Stimulated activated CD4-positive, alpha-beta T cell treated with anti-CD3 and anti-CD28 coated beads, Interleukin-12 subunit alpha, Interleukin-12 subunit beta, amount 100 ng/mL, for 24 hours (primary cell): ENCODE data around the gene CCDC8.
A peak's percentile ranks its signal among the peaks of the same experiment; 100 is the strongest.
"Not testable (repeated sequence)": the region's sequence is repeated elsewhere in the genome, so short reads cannot be mapped to it uniquely, and the experiment has no call there.

Experiments
- DNase-seq, 2 experiments: peaks; one replicate each; pipeline ENCODE4 v3.0.0-alpha.2; 2020; ENCODE audit warnings: low read depth in 2 of 2

The CCDC8 gene

DNA sequence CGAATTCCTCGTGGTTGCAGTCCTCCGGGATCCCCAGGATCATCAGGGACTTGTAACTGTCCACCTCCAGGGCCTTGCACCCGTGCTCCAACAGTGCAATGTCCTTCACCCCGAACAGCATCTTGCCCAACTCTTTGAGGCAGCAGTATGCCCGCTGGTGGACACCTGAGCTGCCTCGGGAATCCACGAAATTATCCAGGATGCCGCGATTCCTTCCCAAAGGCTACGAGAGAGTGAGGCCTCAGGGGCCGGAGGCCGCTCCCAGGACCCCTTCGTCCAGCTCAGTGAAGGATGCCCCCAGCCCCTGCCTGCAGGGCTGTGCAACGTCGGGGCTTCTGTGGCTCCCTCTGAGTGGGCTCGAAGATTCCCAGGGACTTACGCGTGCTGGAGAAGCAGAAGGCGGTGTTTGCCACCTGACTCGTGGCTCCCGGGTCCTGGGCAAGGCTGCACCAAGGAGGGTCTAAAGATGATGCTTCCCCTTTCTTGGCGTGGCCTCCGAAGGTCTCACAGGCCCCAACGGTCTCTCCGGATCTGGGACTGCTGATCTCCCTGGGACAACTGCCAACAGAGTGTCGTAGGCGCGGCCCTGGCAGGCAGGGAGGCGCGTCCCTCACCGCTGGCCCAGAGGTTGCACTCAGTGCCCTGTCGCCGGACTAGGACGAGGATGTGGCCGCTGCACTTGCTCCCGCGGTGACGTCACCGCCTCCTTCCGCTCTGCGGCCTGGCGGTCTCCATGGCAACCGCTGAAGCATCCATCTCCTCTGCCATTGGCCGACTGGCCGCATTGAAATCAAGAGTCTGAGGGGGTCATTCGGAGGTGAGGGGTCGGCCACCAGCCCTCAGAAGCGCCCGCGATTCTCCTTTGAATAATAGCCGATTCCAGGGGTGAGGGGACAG, 15.1 kb upstream of the CCDC8 start, which contains the start of gene PNMA8C:
Gene PNMA8C (minus strand): TSS at position 698 of the 897 bp plus-strand sequence. CDS start 577 bp downstream, at position 121.
- DNase-seq, result peak in 1 of 2 experiments; percentile 45

DNA sequence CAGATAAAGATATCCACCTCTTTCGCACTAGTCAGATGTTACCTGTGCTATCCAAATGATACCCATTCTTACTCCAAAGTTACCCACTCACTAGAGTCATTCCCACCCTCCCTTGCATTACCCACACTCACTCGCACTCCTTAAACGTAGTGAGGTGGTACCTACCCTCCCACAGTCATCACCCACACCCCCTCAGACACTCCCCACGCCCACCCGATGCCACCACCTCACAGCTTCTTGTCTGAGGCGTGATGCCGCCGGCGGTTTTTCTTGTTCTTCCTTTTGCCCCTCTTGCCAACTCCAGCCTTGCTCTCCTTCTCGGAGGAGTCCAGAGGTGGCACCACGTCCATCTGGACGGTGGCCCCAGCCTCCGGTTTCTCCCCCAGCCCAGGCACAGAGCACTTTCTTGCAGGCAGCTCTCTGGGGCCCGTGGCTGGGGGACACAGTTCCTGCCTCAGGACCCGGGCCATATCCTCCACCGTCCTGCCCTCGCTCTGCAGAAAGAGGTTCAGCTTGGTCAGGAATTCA, 14.2 kb upstream of the CCDC8 start:
- no peak for DNase-seq

DNA sequence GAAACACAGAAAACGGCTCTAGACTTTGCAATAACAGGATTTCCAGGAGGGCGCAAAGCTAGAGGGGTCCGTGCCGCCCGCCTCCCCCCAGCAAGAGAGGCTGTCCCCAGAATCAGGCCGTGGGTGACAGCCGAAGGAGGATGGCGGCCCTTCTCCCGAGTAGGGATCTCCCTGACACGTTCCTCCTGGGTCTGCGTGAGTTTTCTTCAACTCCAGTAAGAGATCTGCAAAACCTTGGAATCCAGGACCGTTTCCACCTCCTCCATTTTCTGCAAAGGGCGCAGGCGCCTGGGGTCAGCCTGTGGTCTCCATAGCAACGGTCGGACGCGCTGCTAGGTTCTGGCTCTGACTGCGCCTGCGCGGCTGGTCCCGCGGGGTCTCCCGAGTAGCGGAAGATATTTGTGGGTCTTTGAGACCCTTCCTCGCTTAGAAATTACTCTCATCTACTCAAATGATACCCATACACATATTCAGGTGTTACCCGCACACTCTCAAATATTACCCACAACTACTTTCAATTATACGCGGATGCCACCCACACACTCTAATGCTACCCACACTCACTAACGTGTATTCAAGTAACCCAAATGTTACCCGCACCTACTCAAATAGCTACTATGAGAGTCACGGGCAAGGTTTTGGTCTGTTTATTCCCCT, 13.3 kb upstream of the CCDC8 start:
- DNase-seq, result peak in 1 of 2 experiments; percentile 20

DNA sequence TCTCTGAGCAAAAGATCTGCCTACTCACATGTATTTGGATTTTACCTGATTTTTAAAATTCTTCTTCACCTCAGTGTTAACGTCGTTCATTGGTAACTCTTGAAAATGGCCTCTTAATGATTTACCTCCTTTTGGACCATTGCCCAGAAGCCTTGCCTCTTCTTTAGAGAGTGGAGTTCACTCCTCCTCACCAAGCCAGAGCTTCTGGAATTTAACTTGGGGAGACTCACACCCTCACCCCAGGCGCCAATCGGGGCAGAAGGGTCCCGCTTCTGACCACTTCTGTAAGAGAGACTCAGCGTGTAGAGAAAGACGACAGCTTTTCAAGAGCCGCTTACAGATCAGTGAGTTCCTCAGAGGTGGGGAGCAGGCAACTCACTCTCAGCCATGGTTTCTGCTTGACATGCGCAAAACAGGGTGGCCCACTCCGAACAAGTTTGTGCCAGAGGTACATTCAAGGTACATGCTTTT, 12.7 kb upstream of the CCDC8 start:
- no peak for DNase-seq

DNA sequence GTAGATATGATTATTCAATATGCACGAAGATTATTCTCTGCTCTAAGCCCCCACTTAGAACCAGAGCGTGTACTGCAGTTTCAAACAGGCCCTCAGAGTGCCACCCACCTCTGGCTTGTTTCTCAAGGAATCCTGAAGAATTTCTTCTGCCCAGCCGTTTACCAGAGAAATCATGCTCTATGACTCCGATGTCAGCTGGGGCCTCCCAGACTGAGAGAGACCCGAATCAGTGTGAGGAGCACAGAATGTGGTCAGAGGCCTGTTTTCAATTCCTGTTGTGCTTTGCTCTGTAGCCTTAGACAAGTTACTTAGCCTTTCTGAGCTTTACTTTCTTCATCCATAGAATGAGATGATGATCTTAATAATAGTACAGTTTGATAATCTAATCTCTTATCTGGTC, 9.8 kb upstream of the CCDC8 start:
- DNase-seq, result no peak

DNA sequence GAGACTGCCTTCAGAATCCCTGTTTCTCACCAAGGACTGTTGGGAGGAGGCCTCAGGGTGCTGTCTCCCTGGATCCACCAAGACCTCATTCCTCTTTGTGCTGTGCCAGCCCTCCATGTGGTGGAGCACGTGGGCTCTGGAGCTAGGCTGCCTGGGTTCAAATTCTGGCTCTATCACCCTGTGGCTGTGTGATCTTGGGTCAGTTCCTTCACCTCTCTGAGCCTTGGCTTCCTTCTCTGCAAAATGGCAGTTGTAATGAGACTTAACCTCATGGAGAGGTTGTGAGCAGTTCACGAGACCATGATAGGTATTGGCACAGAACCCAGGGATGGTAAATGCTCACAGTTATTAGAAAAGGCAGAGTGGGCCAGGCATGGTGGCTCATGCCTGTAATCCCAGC, 9.0 kb upstream of the CCDC8 start:
- DNase-seq, result no peak

DNA sequence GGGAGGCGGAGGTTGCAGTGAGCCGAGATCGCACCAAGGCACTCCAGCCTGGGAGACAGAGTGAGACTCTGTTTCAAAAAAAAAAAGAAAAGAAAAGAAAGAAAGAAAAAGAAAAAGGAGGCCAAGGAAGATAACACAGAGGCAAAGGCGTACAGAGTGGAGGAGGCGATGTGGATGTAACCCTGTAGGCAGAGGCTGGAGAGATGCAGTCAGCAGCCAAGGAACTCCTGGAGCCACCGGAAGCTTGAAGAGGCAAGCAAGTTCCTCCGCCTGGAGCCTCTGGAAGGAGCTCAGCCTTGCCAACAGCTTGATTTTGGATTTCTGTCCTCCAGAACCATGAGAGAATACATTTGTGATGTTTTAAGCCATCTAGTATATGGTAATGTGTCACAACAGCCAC, 6.7 kb upstream of the CCDC8 start:
- DNase-seq, result no peak

DNA sequence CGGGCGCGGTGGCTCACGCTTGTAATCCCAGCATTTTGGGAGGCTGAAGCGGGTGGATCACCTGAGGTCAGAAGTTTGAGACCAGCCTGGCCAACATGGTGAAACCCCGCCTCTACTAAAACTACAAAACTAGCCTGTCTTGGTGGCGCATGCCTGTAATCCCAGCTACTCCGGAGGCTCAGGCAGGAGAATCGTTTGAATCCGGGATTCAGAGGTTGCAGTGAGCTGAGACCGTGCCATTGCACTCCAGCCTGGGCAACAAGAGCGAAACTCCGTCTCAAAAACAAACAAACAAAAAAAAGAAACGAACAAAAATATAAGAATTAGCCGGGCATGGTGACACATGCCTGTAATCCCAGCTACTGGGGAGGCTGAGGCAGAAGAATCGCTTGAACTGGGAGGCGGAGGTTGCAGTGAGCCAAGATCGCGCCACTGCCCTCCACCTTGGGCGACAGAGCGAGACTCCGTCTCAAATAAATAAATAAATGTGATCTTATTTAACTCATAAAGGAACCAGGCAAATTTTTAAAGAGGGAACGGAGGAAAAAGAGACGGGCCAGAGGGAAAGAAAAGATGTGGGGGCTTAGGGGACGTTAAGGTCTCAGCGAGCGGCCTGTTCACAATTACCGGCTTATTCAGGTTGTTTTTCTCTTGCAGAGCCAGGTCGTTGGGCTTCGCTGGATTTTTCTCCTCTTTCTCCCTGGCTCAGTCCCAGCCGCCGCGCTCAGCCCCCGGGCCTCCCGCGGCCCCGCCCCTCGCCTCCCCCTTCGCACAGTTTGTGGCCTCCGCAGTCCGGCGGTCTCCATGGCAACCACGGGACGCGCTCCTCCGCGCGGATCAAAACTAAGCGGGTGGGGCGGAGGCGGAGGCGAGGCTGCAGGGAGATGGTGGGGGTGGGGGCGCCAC, 2.7 kb upstream of the CCDC8 start:
- not testable (repeated sequence) for DNase-seq

DNA sequence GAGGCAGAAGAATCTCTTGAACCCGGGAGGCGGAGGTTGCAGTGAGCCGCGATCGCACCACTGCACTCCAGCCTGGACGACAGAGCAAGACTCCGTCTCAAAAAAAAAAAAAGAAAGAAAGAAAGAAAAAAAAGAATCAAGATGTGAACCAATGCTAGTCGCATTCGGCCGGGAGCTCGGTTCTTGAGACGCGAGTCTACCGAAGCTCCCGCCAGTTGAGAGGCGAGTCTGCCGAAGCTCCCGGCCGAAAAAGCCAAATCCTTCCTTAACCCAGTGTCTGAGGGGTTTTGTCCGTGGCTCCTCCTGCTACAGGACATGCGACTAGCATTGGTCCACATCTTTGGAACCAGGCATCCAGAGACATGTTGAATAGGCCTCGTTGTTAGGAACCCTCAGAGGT, 1.5 kb upstream of the CCDC8 start:
- not testable (repeated sequence) for DNase-seq

DNA sequence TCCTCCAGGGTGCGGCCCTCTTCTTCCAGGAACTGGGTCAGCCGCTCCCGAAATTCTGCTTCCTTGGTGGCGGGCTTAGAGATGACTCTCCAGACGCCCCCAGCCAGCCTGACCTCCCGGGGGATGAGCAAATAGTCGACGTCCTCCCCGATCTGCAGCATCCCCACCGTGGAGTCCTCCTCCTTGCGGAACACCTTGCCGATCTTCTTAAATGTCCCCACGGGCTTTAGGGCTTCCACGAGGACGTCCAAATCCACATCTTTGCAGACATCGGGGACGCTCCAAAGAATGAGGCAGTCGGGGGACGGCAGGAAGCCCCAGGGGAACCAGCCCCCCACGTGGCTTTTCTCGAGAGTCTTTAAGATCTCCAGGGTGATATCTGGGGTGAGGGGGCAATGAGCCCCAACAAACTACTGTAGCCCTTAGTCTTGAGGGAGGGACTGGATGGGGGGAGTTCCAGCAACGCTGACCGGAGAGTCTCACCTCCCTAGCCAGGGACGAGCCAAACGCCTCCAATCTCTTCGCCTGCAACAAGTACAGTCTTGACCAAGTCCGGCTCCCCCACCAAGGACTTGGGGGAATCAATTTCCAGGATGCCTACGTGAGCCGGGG, 608 bp downstream of the CCDC8 start:
- DNase-seq, result no peak

DNA sequence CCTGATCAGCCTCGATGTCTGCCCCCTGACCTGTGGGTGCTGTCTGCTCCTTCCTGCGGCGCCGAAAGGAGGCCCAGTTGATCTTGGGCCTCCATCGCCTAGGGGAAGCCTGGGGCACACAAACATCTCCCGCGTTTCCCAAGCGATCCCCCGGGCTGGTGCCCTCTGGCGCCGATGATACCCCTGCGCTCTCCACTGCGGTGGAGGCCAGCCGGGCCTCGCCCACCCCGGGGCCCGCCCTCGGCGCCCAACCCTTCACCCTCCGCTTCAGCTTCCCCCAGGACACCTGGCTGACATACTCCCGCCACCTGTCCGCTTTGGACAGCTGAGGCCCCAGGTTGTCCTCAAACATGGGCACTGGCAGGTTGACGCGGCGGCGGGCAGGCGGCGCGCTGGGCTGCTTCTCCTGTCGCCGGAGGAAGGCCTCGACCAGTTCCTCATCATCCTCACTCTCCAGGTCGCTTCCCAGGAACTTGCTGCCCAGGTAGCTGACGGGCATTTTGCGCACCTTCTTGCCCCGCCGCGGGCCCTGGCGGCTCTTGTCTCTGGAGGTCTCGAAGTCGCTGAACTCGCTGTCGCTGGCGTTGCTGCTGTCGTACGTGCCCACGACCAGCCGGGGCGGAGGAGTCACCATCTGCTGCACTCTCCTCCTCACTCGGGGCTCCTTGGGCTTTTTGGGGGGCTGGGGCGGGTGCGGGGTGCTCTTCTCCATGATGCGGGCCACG, 1.3 kb downstream of the CCDC8 start:
- no peak for DNase-seq

DNA sequence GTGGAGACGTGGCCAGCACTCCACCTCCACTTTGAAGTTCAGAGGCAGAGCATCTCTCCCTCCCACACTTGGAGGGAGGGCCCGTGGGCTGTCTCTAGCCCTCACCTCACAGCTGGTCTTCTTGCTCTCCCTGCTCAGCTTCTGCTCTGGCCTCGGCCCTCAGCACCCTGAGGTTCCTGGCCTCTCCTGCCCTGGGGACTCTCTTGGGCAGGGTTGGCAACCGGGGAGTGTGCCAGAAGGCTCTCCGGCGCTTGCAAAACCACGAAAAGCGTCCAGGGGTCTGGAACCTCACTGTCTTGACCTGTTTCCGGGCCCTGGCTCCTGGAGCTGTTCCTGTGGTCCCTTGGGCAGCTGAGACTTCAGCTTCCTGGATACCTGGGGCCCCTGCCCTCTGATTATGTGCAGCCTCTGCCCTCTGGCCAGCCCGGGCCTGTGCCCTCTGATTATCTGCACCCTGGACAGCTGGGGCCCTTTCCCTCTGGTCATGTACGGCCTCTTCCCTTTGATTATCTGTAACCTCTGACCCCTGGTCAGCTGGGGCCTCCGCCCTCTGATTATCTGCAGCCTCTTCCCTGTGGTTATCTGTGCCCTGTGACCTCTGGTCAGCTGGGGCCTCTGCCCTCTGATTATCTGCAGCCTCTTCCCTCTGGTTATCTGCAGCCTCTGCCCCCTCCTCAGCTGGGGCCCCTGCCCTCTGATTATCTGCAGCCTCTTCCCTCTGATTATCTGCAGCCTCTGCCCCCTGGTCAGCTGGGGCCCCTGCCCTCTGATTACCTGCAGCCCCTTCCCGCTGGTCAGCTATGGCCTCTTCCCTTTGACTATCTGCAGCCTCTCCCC, 2.1 kb downstream of the CCDC8 start:
- no peak for DNase-seq

DNA sequence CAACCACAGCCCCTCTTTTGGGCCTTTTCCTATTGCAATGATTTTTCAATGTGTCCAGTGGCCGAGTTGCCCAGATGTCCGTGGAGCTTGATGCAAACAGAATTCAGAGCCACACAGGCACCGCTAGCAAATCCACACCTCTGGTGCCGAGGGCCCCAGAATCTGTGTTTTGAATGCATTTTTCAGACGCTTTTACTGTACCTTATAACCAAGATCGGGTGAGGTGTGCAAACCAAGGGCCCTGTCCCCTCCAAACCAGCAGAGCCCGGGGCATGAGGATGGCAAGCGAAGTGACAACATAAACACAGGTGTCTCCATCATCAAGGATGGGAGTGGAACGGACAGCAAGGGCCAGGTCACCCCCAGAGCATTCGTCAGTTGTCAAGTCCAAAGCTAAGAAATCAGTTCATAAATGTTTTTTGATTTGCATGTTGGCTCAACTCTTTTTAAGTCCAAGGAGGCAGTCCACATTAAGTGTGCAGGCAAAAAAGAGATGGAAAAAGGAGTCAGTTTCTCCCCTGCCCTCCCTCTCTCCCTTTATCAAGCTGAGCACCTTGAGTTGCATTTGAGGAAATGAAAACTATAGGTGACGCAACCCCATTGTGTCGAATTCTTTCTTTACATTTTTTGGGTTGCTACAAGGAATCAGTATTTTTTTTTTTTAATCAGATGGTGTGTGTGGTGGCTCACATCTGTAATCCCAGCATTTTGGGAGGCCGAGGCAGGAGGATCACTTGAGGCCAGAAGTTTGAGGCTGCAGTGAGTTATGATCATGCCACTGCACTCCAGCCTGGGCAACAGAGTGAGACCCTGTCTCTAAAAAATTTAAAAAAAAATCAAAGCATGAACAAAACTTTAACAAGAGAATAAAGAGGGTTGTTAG, 2.9 kb downstream of the CCDC8 start:
- no peak for DNase-seq

DNA sequence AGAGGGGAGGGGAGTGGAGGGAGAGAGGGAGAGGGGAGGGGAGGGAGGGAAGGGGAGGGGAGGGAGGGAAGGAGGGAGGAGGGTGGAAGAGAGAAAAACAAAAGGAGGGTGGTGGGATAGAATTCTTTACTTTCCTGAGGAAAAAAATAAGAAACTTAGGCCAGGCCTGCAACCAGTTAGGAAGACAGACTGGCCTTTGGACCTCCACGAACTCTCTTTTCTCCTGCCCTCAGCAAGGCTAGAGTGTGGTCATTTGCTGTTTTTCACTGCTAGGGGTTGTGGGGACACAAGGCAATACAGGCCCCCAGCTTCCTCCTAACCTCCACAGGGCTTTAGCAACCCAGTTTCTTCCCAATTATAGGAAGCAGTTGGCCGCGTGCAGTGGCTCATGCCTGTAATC, 4.2 kb downstream of the CCDC8 start:
- DNase-seq, result no peak

DNA sequence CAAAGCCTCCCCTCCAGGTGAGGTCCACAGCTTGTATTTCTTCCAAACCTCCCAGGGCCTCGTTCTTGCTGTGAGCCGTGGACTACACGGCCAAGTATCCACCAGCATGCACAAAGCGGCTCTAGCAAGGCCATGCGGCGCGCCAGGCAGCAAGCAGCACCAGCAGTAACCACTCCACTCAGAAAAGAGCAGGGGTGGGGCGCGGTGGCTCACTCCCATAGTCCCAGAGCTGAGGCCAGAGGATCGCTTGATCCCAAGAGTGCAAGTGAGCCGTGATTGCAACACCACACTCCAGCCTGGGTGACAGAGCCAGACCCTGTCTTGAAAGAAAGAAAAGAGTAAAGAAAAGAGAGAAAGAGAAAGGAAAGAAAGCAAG, 4.7 kb downstream of the CCDC8 start:
- DNase-seq, result no peak

DNA sequence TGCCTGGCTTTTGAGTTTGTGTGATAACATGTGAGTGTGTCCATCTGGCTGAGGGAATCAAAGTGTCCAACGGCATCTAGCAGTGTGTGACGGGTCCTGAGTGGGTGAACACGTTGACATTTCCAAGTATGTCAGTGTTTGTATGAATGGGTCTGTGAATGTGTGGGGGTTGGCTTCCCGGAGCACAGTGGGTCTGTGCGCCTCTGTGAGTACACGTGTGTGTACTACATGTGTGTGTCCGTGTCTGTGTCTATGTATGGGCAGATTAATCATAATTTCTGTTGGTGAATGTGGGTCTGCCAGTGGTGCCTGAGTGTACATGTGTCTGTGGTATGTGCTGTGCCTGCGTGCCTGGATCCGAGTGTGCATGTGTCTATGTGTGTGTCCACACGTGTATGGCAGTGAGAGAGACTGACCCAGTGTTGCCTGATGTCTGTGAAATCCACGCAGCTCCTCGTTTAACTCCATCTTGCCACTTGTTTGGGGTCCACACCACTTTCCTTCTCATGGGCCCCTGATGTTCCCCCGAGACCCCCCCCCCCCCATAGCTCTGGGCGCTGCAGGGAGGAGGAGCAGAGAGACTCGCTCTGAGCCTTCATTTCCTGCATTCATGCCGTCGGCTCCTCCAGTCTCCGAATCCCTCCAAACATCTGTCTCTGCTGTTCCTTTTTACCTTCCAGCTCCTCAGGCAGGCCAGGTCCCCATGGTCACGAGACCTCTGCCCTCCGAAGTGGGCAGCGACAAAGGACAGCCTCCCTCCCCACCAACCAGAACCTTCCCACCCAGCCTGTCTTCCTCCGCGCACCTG, 5.3 kb downstream of the CCDC8 start:
- DNase-seq, result no peak

DNA sequence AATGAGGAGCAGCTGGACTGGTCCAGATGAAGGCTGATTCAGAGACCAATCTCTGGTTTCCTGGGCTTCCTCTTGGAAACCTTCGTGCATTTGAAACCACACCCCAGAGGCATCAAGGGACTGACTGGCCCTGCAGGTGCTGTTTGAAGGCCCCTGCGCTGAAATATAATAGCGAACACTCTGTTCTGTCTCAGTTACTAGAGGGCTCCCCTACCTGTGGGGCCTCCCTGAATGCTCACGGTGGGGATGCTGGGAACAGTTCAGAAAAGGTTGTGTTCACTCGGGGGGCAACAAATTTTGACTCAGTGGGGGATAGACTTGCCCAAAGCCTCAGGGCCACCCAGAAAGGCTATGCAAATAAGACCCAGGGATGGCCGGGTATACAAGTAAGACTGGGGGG, 6.4 kb downstream of the CCDC8 start:
- no peak for DNase-seq
